KOPT-K1 (cell line): ENCODE measurements around the gene PPP2R3B.
"Not testable (repeated sequence)": the region's sequence is repeated elsewhere in the genome, so short reads cannot be mapped to it uniquely, and the experiment has no call there.

ENCODE experiments used
- H3K27ac ChIP-seq: fragments of 200-600 bp; sonication (generic); 2 replicates; pipeline ENCODE4 v1.5.1; 2016; ENCODE audit warnings: antibody characterized with exemption, mild to moderate bottlenecking, low read depth, low read length; ENCODE audit not compliant: poor library complexity, severe bottlenecking
- H3K36me3 ChIP-seq: fragments of 200-600 bp; sonication (generic); 2 replicates; pipeline ENCODE4 v1.5.1; 2017; ENCODE audit warnings: antibody characterized with exemption, mild to moderate bottlenecking, low read length, moderate library complexity; ENCODE audit not compliant: insufficient read depth
- H3K9me3 ChIP-seq: fragments of 200-600 bp; sonication (generic); 2 replicates; pipeline ENCODE4 v1.5.1; 2017; ENCODE audit warnings: antibody characterized with exemption, low read length, mild to moderate bottlenecking; ENCODE audit not compliant: insufficient read depth, poor library complexity, severe bottlenecking

The PPP2R3B gene

GRCh38 chrX:386768-387575 lies at the start of gene PPP2R3B:
Gene PPP2R3B (minus strand): TSS chrX:386907. CDS start chrX:386691, 216 bp downstream.
- peak within 1 kb of the TSS; percentile 95 for H3K27ac ChIP-seq
- H3K36me3 ChIP-seq: peaks cover 18% of the 10 kb centered on the region
- H3K9me3 ChIP-seq: no peaks in the 10 kb centered on the region

- Histone ChIP-seq H3K36me3 (no peaks in the 10 kb centered on the region), H3K9me3 (no peaks in the 10 kb centered on the region), H3K27ac (no peak overlapping the region)
Observed at GRCh38 chrX:435536-436122, 48.9 kb upstream of the PPP2R3B start.

- Histone ChIP-seq H3K9me3 (no peaks in the 10 kb centered on the region), H3K36me3 (no peaks in the 10 kb centered on the region), H3K27ac (no peak overlapping the region)
Observed at GRCh38 chrX:434946-435345, 48.2 kb upstream of the PPP2R3B start.

GRCh38 chrX:433771-434170 lies 47.1 kb upstream of the PPP2R3B start:
- no peaks in the 10 kb centered on the region for H3K9me3 ChIP-seq
- no peaks in the 10 kb centered on the region for H3K36me3 ChIP-seq
- no peak overlapping the region for H3K27ac ChIP-seq

GRCh38 chrX:432666-433065 lies 46.0 kb upstream of the PPP2R3B start:
- H3K36me3 ChIP-seq, H3K9me3 ChIP-seq, H3K27ac ChIP-seq: not testable (repeated sequence)

- Histone ChIP-seq H3K9me3 (no peaks in the 10 kb centered on the region), H3K36me3 (no peaks in the 10 kb centered on the region), H3K27ac (no peak overlapping the region)
Observed at GRCh38 chrX:431492-432111, 44.9 kb upstream of the PPP2R3B start.

GRCh38 chrX:431056-431455 lies 44.3 kb upstream of the PPP2R3B start:
- H3K27ac ChIP-seq: no peak overlapping the region
- no peaks in the 10 kb centered on the region for H3K36me3 ChIP-seq
- H3K9me3 ChIP-seq: no peaks in the 10 kb centered on the region

GRCh38 chrX:429266-429825 lies 42.6 kb upstream of the PPP2R3B start:
- H3K9me3 ChIP-seq: no peaks in the 10 kb centered on the region
- H3K27ac ChIP-seq: no peak overlapping the region
- H3K36me3 ChIP-seq: no peaks in the 10 kb centered on the region

GRCh38 chrX:427812-428725 lies 41.4 kb upstream of the PPP2R3B start:
- Histone ChIP-seq H3K9me3 (no peaks in the 10 kb centered on the region), H3K36me3 (no peaks in the 10 kb centered on the region)

GRCh38 chrX:426881-427280 lies 40.2 kb upstream of the PPP2R3B start:
- H3K27ac ChIP-seq: no peak overlapping the region
- H3K9me3 ChIP-seq: no peaks in the 10 kb centered on the region
- no peaks in the 10 kb centered on the region for H3K36me3 ChIP-seq

More at GRCh38 chrX:427812-428725, 41.4 kb upstream of the PPP2R3B start:
- no peak overlapping the region for H3K27ac ChIP-seq

GRCh38 chrX:425056-425455 lies 38.3 kb upstream of the PPP2R3B start:
- Histone ChIP-seq H3K9me3 (no peaks in the 10 kb centered on the region), H3K36me3 (no peaks in the 10 kb centered on the region), H3K27ac (no peak overlapping the region)

- Histone ChIP-seq H3K9me3 (no peaks in the 10 kb centered on the region), H3K27ac (no peak overlapping the region), H3K36me3 (no peaks in the 10 kb centered on the region)
Observed at GRCh38 chrX:421646-422391, 35.1 kb upstream of the PPP2R3B start.

GRCh38 chrX:420496-421223 lies 34.0 kb upstream of the PPP2R3B start:
- Histone ChIP-seq H3K27ac (no peak overlapping the region), H3K36me3 (no peaks in the 10 kb centered on the region), H3K9me3 (no peaks in the 10 kb centered on the region)
